IMR-90 (cell line): ENCODE results near the gene CUTA. TPM values are rescaled to one million over a fixed set of nuclear protein-coding genes. Genes with fewer than 3 reads are reported as not detected.
"Not testable (repeated sequence)": the region's sequence is repeated elsewhere in the genome, so short reads cannot be mapped to it uniquely, and the experiment has no call there.

Experiments
- ATAC-seq: fragments of 200-7000 bp; cut with Tn5 transposase; 2 replicates; pipeline ENCODE4 v1.9.1; 2020; ENCODE audit warnings: low read depth, mild to moderate bottlenecking, moderate library complexity
- BruUV-seq: library from RNA; stranded (reverse); fragments of 400-500 nt; replicated peaks from 2 replicates; lab custom pipeline; 2021; lab: Mats Ljungman, UMichigan
- CTCF ChIA-PET: fragments of 300-600 bp; formaldehyde crosslinking; extraction: SDS; loops from one replicate; lab custom pipeline; 2021; ENCODE audit warnings: antibody characterized with exemption; lab: Yijun Ruan, JAX
- POLR2A ChIA-PET: fragments of 300-600 bp; sonication (Branson Sonifier 250); formaldehyde crosslinking; loops from one replicate; lab custom pipeline; 2022; ENCODE audit warnings: antibody characterized with exemption; ENCODE audit not compliant: unreplicated experiment; lab: Charles Lee
- DNase-seq: peaks from one replicate; pipeline ENCODE4 v3.0.0; 2013
- H2AFZ ChIP-seq: replicated peaks from 2 replicates; pipeline ENCODE3; 2013; ENCODE audit warnings: low read length, mild to moderate bottlenecking; ENCODE audit not compliant: poor library complexity
- H2AK5ac ChIP-seq: 2 replicates; pipeline ENCODE4 v1.6.1; 2013; ENCODE audit warnings: low read depth, low read length, inconsistent platforms
- H2AK9ac ChIP-seq: replicated peaks from 2 replicates; pipeline ENCODE3; 2013; ENCODE audit warnings: mild to moderate bottlenecking, low read depth, low read length, moderate library complexity; ENCODE audit not compliant: poor library complexity
- H2BK120ac ChIP-seq: 2 replicates; pipeline ENCODE4 v1.6.1; 2013; ENCODE audit warnings: low read depth, low read length, inconsistent platforms
- H2BK15ac ChIP-seq: 3 replicates; pipeline ENCODE4 v1.6.1; 2013; ENCODE audit warnings: low read depth, low read length, inconsistent platforms
- H2BK20ac ChIP-seq: 2 replicates; pipeline ENCODE4 v1.6.1; 2013; ENCODE audit warnings: low read depth, mild to moderate bottlenecking, inconsistent platforms, low read length, moderate library complexity
- H2BK5ac ChIP-seq: 2 replicates; pipeline ENCODE4 v1.6.1; 2013; ENCODE audit warnings: mild to moderate bottlenecking, low read depth, low read length, inconsistent platforms; ENCODE audit not compliant: poor library complexity, severe bottlenecking
- H3K14ac ChIP-seq: replicated peaks from 2 replicates; pipeline ENCODE4 v1.6.1; 2013; ENCODE audit warnings: low read depth, low read length, inconsistent platforms
- H3K18ac ChIP-seq: 2 replicates; pipeline ENCODE4 v1.6.1; 2013; ENCODE audit warnings: low read depth, low read length, control low read depth
- H3K23ac ChIP-seq: 2 replicates; pipeline ENCODE4 v1.6.1; 2013; ENCODE audit warnings: low read depth, low read length, inconsistent platforms
- H3K27ac ChIP-seq: 2 replicates; pipeline ENCODE4 v1.5.1; 2013; ENCODE audit warnings: mild to moderate bottlenecking, control low read depth, low read length; ENCODE audit not compliant: insufficient read depth
- H3K27me3 ChIP-seq: 2 replicates; pipeline ENCODE4 v1.6.1; 2013; ENCODE audit warnings: low read length; ENCODE audit not compliant: control insufficient read depth, insufficient read depth
- H3K36me3 ChIP-seq: 2 replicates; pipeline ENCODE4 v1.6.1; 2013; ENCODE audit warnings: low read length, mixed read lengths; ENCODE audit not compliant: control insufficient read depth, insufficient read depth
- H3K4ac ChIP-seq: 2 replicates; pipeline ENCODE4 v1.6.1; 2013; ENCODE audit warnings: low read depth, low read length, inconsistent platforms
- H3K4me1 ChIP-seq: 2 replicates; pipeline ENCODE4 v1.6.1; 2013; ENCODE audit warnings: low read length, mixed read lengths; ENCODE audit not compliant: control insufficient read depth, insufficient read depth
- H3K4me2 ChIP-seq: 2 replicates; pipeline ENCODE4 v1.6.1; 2013; ENCODE audit warnings: low read depth, mild to moderate bottlenecking, control low read depth, low read length, moderate library complexity
- H3K4me3 ChIP-seq: 2 replicates; pipeline ENCODE4 v1.5.1; 2013; ENCODE audit warnings: low read depth, mild to moderate bottlenecking, control low read depth, low read length, moderate library complexity; ENCODE audit not compliant: insufficient read depth
- H3K56ac ChIP-seq: 2 replicates; pipeline ENCODE4 v1.6.1; 2013; ENCODE audit warnings: low read length, inconsistent platforms; ENCODE audit not compliant: insufficient read depth; ENCODE audit errors: extremely low read depth
- H3K79me1 ChIP-seq, 2 experiments: 2 replicates each; pipeline ENCODE4 v1.6.1; 2013; ENCODE audit warnings: low read length in 2 of 2, inconsistent platforms in 1 of 2, low read depth in 1 of 2
- H3K9ac ChIP-seq: 2 replicates; pipeline ENCODE4 v1.6.1; 2013; ENCODE audit warnings: low read depth, low read length, control low read depth
- H3K9me1 ChIP-seq: 2 replicates; pipeline ENCODE4 v1.6.1; 2013; ENCODE audit warnings: low read length, inconsistent platforms; ENCODE audit not compliant: insufficient read depth
- H3K9me3 ChIP-seq: 2 replicates; pipeline ENCODE4 v1.6.1; 2013; ENCODE audit warnings: low read length; ENCODE audit not compliant: control insufficient read depth, insufficient read depth
- H4K20me1 ChIP-seq: 2 replicates; pipeline ENCODE4 v1.6.1; 2013; ENCODE audit warnings: low read length, inconsistent platforms; ENCODE audit not compliant: insufficient read depth
- H4K5ac ChIP-seq: 2 replicates; pipeline ENCODE4 v1.6.1; 2013; ENCODE audit warnings: mild to moderate bottlenecking, low read depth, low read length, control low read depth
- H4K8ac ChIP-seq, 2 experiments: 2 replicates each; pipeline ENCODE4 v1.6.1; 2013; ENCODE audit warnings: low read depth in 2 of 2, low read length in 2 of 2, control low read depth in 1 of 2, inconsistent platforms in 1 of 2
- H4K91ac ChIP-seq: 2 replicates; pipeline ENCODE4 v1.6.1; 2013; ENCODE audit warnings: low read depth, low read length, inconsistent platforms; ENCODE audit not compliant: insufficient read depth
- WGBS, 2 experiments: methylation state at CpG; one replicate each; pipeline versions ENCODE4 v1.1.5 to v1.1.7; 2013; ENCODE audit warnings: missing lambda C conversion rate in 2 of 2; ENCODE audit not compliant: insufficient read length in 1 of 2; ENCODE audit errors: extremely low coverage in 2 of 2; 5-methylcytosine and 5-hydroxymethylcytosine counted together
- dilution Hi-C: fragments of 300-500 bp; cut with HindIII; formaldehyde crosslinking; loops from one replicate; pipeline ENCODE4 v1.14.3; 2018; ENCODE audit warnings: low sequenced_read_pairs; ENCODE audit not compliant: unreplicated experiment
- in situ Hi-C: fragments of 300-500 bp; cut with MboI; formaldehyde crosslinking; loops from 3 replicates; pipeline ENCODE4 v1.14.3; 2019; ENCODE audit warnings: low sequenced_read_pairs, inconsistent platforms, mixed read lengths
- intact Hi-C: fragments of 100-400 bp; cut with micrococcal nuclease; formaldehyde crosslinking; loops from 2 replicates; pipeline ENCODE4 v1.10.0; 2022
- polyA plus RNA-seq, 3 experiments: library from polyadenylated mRNA; depleted of rRNA; stranded (reverse); fragments of >200 nt; gene quantifications; 2 replicates each; pipeline ENCODE4 v1.2.3, GENCODE V29; 2012; ENCODE audit warnings: low replicate concordance in 1 of 3
- total RNA-seq: library from RNA; depleted of rRNA; stranded (reverse); fragments of >200 nt; gene quantifications from 2 replicates; pipeline ENCODE4 v1.2.3, GENCODE V29; 2012

The CUTA gene
- total and polyA plus RNA-seq, 2 of the 4 experiments (the other 2 are of a cell fraction) = 136 to 427 TPM

- H2BK120ac ChIP-seq, H4K8ac ChIP-seq, H2BK15ac ChIP-seq, BruUV-seq, H3K9ac ChIP-seq, H3K4ac ChIP-seq, H3K18ac ChIP-seq, H2BK5ac ChIP-seq, H2AFZ ChIP-seq, H3K23ac ChIP-seq, in situ Hi-C loops, H3K27ac ChIP-seq, DNase-seq, H4K5ac ChIP-seq, ATAC-seq, H4K91ac ChIP-seq, H3K9me1 ChIP-seq, H3K4me1 ChIP-seq, dilution Hi-C loops, H3K4me2 ChIP-seq, H3K4me3 ChIP-seq, H3K27me3 ChIP-seq, intact Hi-C loops, H2AK9ac ChIP-seq, H2BK20ac ChIP-seq, H3K14ac ChIP-seq, H3K56ac ChIP-seq, CTCF ChIA-PET, H2AK5ac ChIP-seq, H4K20me1 ChIP-seq, H3K9me3 ChIP-seq, POLR2A ChIA-PET: not testable (repeated sequence)
- WGBS, 2 experiments = no CpG with 5 or more reads among the region's 6 CpGs
- Histone ChIP-seq H3K36me3 (peaks cover 15% of the 10 kb centered on the region), H3K79me1 (peaks cover 37 to 56% of the 10 kb centered on the region in 2 experiments)
These were observed 18.0 kb downstream of the CUTA start for GRCh38 chr6:33399881-33400280.

- H3K4me2 ChIP-seq, H3K9me3 ChIP-seq, in situ Hi-C loops, H4K5ac ChIP-seq, POLR2A ChIA-PET, H3K56ac ChIP-seq, H3K14ac ChIP-seq, H3K9ac ChIP-seq, H2AK5ac ChIP-seq, H2AFZ ChIP-seq, H3K23ac ChIP-seq, H3K27ac ChIP-seq, H2BK5ac ChIP-seq, H4K91ac ChIP-seq, H2AK9ac ChIP-seq, H3K4me3 ChIP-seq, H2BK15ac ChIP-seq, CTCF ChIA-PET, H3K9me1 ChIP-seq, dilution Hi-C loops, DNase-seq, H3K27me3 ChIP-seq, H4K8ac ChIP-seq, ATAC-seq, BruUV-seq, H3K36me3 ChIP-seq, H4K20me1 ChIP-seq, H2BK120ac ChIP-seq, H3K18ac ChIP-seq, intact Hi-C loops, H2BK20ac ChIP-seq, H3K4me1 ChIP-seq, H3K4ac ChIP-seq: not testable (repeated sequence)
- H3K79me1 ChIP-seq = peaks cover 31 to 49% of the 10 kb centered on the region in 2 experiments
- WGBS, 2 experiments = 80% methylated on average over 1 of the region's 3 CpGs; no CpG with 5 or more reads in 1 of the 2 experiments
These were observed 19.3 kb downstream of the CUTA start for GRCh38 chr6:33398601-33399000.
